ENCODE measurements around the gene HSPG2.

DNA sequence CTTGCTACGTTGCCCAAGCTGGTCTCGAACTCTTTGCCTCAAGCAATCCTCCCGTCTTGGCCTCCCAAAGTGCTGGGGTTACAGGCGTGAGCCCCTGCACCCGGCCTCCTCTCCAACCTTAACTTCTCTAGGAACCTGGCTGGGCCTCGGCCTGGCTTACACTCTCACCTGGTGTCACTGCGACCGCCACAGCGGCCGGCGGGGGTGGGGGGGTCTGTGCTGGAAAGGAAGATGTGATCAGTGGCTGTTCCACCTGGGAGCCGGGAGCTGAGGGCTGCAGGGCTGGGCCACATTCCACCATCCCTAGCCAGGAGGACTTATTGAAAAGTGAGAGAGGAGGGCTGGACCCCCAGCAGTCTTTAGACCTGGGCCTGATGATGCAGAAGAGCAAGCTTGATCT is 48.6 kb downstream of the HSPG2 start:
- TF ChIP-seq, protein P1, sequence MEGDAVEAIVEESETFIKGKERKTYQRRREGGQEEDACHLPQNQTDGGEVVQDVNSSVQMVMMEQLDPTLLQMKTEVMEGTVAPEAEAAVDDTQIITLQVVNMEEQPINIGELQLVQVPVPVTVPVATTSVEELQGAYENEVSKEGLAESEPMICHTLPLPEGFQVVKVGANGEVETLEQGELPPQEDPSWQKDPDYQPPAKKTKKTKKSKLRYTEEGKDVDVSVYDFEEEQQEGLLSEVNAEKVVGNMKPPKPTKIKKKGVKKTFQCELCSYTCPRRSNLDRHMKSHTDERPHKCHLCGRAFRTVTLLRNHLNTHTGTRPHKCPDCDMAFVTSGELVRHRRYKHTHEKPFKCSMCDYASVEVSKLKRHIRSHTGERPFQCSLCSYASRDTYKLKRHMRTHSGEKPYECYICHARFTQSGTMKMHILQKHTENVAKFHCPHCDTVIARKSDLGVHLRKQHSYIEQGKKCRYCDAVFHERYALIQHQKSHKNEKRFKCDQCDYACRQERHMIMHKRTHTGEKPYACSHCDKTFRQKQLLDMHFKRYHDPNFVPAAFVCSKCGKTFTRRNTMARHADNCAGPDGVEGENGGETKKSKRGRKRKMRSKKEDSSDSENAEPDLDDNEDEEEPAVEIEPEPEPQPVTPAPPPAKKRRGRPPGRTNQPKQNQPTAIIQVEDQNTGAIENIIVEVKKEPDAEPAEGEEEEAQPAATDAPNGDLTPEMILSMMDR (IDR thresholded peaks at IDR 0.05; ENCODE audit: poor library complexity, severe bottlenecking), result no peak
- TF ChIP-seq EP300 (conservative IDR thresholded peaks at IDR 0.05; ENCODE audit: poor library complexity, severe bottlenecking) (no peak), MXI1 (conservative IDR thresholded peaks at IDR 0.05; ENCODE audit: poor library complexity, severe bottlenecking) (no peak), TAF1 (IDR thresholded peaks at IDR 0.05; ENCODE audit: low read depth) (no peak), POLR2AphosphoS5 (IDR thresholded peaks at IDR 0.05) (no peak), EZH2 (IDR thresholded peaks at IDR 0.05; ENCODE audit: borderline replicate concordance, insufficient read depth, low read length, poor library complexity, severe bottlenecking) (no peak), RAD21 (conservative IDR thresholded peaks at IDR 0.05) (no peak), SMC3 (conservative IDR thresholded peaks at IDR 0.05; ENCODE audit: poor library complexity) (no peak)
- TF ChIP-seq, protein P2, sequence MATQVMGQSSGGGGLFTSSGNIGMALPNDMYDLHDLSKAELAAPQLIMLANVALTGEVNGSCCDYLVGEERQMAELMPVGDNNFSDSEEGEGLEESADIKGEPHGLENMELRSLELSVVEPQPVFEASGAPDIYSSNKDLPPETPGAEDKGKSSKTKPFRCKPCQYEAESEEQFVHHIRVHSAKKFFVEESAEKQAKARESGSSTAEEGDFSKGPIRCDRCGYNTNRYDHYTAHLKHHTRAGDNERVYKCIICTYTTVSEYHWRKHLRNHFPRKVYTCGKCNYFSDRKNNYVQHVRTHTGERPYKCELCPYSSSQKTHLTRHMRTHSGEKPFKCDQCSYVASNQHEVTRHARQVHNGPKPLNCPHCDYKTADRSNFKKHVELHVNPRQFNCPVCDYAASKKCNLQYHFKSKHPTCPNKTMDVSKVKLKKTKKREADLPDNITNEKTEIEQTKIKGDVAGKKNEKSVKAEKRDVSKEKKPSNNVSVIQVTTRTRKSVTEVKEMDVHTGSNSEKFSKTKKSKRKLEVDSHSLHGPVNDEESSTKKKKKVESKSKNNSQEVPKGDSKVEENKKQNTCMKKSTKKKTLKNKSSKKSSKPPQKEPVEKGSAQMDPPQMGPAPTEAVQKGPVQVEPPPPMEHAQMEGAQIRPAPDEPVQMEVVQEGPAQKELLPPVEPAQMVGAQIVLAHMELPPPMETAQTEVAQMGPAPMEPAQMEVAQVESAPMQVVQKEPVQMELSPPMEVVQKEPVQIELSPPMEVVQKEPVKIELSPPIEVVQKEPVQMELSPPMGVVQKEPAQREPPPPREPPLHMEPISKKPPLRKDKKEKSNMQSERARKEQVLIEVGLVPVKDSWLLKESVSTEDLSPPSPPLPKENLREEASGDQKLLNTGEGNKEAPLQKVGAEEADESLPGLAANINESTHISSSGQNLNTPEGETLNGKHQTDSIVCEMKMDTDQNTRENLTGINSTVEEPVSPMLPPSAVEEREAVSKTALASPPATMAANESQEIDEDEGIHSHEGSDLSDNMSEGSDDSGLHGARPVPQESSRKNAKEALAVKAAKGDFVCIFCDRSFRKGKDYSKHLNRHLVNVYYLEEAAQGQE (IDR thresholded peaks at IDR 0.05; ENCODE audit: borderline replicate concordance), result no peak

Data from neural cell (in vitro differentiated cells).